Psoas muscle (tissue), 8 donors: Measurements from ENCODE around the gene TMEM143. TPM values are rescaled to one million over a fixed set of nuclear protein-coding genes. Genes with fewer than 3 reads are reported as not detected.
"Not testable (repeated sequence)": the region's sequence is repeated elsewhere in the genome, so short reads cannot be mapped to it uniquely, and the experiment has no call there.

ENCODE experiments used
- ATAC-seq, 4 donors: fragments of 200-7000 bp; cut with Tn5 transposase; one replicate each; pipeline ENCODE4 v1.9.1; 2020; ENCODE audit warnings: moderate library complexity in 3 of 4, mild to moderate bottlenecking in 2 of 4
- DNase-seq, 2 donors: peaks; one replicate each; pipeline ENCODE4 v3.0.0-alpha.2; 2020
- H3K27ac ChIP-seq: fragments of 200-600 bp; one replicate; pipeline ENCODE4 v1.8.0; 2022
- H3K27me3 ChIP-seq, 3 donors: fragments of 200-600 bp in 1 of 3; one replicate each; pipeline versions ENCODE4 v1.6.1 to v1.8.0; 2013 to 2022; ENCODE audit warnings: low read length in 2 of 3, mild to moderate bottlenecking in 2 of 3, moderate library complexity in 1 of 3; ENCODE audit not compliant: insufficient read depth in 3 of 3
- H3K36me3 ChIP-seq, 2 donors: fragments of 200-600 bp in 1 of 2; one replicate each; pipeline versions ENCODE4 v1.6.1 to v1.8.0; 2013 to 2022; ENCODE audit warnings: low read depth in 1 of 2, mild to moderate bottlenecking in 1 of 2, moderate library complexity in 1 of 2; ENCODE audit not compliant: insufficient read depth in 1 of 2
- H3K4me1 ChIP-seq: fragments of 200-600 bp; one replicate; pipeline ENCODE4 v1.8.0; 2022
- H3K4me3 ChIP-seq: fragments of 200-600 bp; one replicate; pipeline ENCODE4 v1.8.0; 2022; ENCODE audit warnings: mild to moderate bottlenecking
- H3K9me3 ChIP-seq: fragments of 200-600 bp; one replicate; pipeline ENCODE4 v1.8.0; 2022
- WGBS, 3 donors: extraction: QIAGEN DNeasy Blood & Tissue Kit; methylation state at CpG; one replicate each; pipeline versions ENCODE4 v1.1.6 to v1.1.7; 2013; 5-methylcytosine and 5-hydroxymethylcytosine counted together
- intact Hi-C, 2 donors: fragments of 100-400 bp; cut with DNase I; formaldehyde crosslinking; loops; one replicate each; pipeline versions ENCODE4 v1.11.0 to v1.14.2; 2022
- polyA plus RNA-seq, 3 donors: library from polyadenylated mRNA; stranded (reverse); fragments of 200-250 nt; gene quantifications; one replicate each; pipeline ENCODE4 v1.2.3, GENCODE V29; 2013
- total RNA-seq, 4 donors: library from RNA; stranded (reverse); fragmentation: NEBNext Ultra II Directional in 2 of 4; extraction: Animal tissue kit (Norgen Biotek cat#: 25700) in 2 of 4; gene quantifications; one replicate each; pipeline versions ENCODE4 v1.2.1 to v1.2.4, GENCODE V29; 2021 to 2023
- TF ChIP-seq, protein P1 (sequence below): fragments of 200-600 bp; IDR thresholded peaks from one replicate; pipeline ENCODE4 v1.8.0; 2022; ENCODE audit warnings: antibody characterized with exemption
- donor health status: healthy with polysubstance abuse.
- donor health status: DM: no; HTN: no; CAD: no; lungs with moderate emphysema.
- donor health status: Bipolar disorder and iron deficiency.
- donor health status: healthy.
- donor health status: DM: yes; HTN: yes; CAD: no.
- donor health status: DM: no; HTN: no; CAD: no.
- donor health status: DM: no; HTN: no; CAD: no.
- donor health status: DM: yes; HTN: yes; CAD: no.

TMEM143 gene
- total and polyA plus RNA-seq, 7 donors = 17.1 to 65.1 (median 52.0) TPM

- peaks cover 8% of the 10 kb centered on the region for H3K4me1 ChIP-seq
- no peaks in the 10 kb centered on the region for H3K27me3 ChIP-seq
- H3K36me3 ChIP-seq = no peaks in the 10 kb centered on the region
- ATAC-seq = peak; percentile 46 to 70 (median 51)
- H3K4me3 ChIP-seq = no peak overlapping the region
- 29 to 35% (median 34%) methylated on average over 15 to 16 of the region's 16 CpGs for WGBS, 3 donors
- peak overlapping the region; percentile 93 for H3K27ac ChIP-seq
- DNase-seq = peak; percentile 82 to 90
- TF ChIP-seq, protein P1, sequence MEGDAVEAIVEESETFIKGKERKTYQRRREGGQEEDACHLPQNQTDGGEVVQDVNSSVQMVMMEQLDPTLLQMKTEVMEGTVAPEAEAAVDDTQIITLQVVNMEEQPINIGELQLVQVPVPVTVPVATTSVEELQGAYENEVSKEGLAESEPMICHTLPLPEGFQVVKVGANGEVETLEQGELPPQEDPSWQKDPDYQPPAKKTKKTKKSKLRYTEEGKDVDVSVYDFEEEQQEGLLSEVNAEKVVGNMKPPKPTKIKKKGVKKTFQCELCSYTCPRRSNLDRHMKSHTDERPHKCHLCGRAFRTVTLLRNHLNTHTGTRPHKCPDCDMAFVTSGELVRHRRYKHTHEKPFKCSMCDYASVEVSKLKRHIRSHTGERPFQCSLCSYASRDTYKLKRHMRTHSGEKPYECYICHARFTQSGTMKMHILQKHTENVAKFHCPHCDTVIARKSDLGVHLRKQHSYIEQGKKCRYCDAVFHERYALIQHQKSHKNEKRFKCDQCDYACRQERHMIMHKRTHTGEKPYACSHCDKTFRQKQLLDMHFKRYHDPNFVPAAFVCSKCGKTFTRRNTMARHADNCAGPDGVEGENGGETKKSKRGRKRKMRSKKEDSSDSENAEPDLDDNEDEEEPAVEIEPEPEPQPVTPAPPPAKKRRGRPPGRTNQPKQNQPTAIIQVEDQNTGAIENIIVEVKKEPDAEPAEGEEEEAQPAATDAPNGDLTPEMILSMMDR = peak; percentile 82
- intact Hi-C loops = loop anchor here (5.0 to 10.0 kb wide), 2 partner anchors 72 to 265 kb away; partner anchors contain the start of genes GRIN2D (in 1 of the 2) and KDELR1 (in 1 of the 2)
- no peaks in the 10 kb centered on the region for H3K9me3 ChIP-seq
Measured at GRCh38 chr19:48319647-48320541, 43.8 kb downstream of the TMEM143 start.

- Histone ChIP-seq H3K27me3 (no peaks in the 10 kb centered on the region), H3K36me3 (no peaks in the 10 kb centered on the region), H3K9me3 (no peaks in the 10 kb centered on the region), H3K4me1 (peaks cover 14% of the 10 kb centered on the region), H3K27ac (no peak overlapping the region), H3K4me3 (no peak overlapping the region)
- intact Hi-C loops = loop anchor here (5.0 to 10.0 kb wide), 2 partner anchors 74 to 266 kb away; partner anchors contain the start of genes GRIN2D (in 1 of the 2) and KDELR1 (in 1 of the 2)
- TF ChIP-seq, protein P1 = no peak
- no peak for DNase-seq
- WGBS, 3 donors = 93 to 95% (median 95%) methylated on average over 21 of the region's 21 CpGs
- no peak for ATAC-seq
Measured at GRCh38 chr19:48318286-48318987, 45.3 kb downstream of the TMEM143 start.

- intact Hi-C loops = loop anchor here (5.0 to 10.0 kb wide), 2 partner anchors 75 to 267 kb away; partner anchors contain the start of genes GRIN2D (in 1 of the 2) and KDELR1 (in 1 of the 2)
- H3K4me1 ChIP-seq = peaks cover 14% of the 10 kb centered on the region
- ATAC-seq, H3K27ac ChIP-seq, H3K4me3 ChIP-seq, DNase-seq, H3K27me3 ChIP-seq, H3K36me3 ChIP-seq, H3K9me3 ChIP-seq: not testable (repeated sequence)
- WGBS, 3 donors = 58 to 66% (median 58%) methylated on average over 9 of the region's 9 CpGs
Measured at GRCh38 chr19:48317708-48317960, 46.1 kb downstream of the TMEM143 start.

DNA sequence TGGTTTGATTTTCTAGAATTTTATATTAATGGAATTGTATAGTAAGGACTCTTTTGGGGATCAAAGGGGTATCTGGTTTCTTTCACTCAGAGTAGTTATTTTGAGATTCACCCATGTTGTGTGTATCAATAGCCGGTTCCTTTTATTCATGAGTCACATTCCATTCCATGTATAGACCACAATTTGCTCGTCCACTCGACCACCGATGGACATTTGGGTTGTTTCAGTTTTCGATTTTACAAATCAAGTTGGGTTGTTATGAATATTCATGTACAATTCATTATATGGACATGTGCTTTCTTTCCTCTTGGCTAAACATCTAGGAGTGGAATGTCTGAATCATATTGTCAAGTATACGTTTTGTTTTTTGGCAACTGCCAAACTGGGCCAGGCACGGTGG, 48.0 kb downstream of the TMEM143 start:
- ATAC-seq (no peak), DNase-seq (no peak)
- no peak overlapping the region for H3K27ac ChIP-seq
- WGBS, 3 donors = 72 to 80% (median 79%) methylated on average over 7 of the region's 7 CpGs
- H3K4me3 ChIP-seq = no peak overlapping the region
- no peaks in the 10 kb centered on the region for H3K27me3 ChIP-seq
- peaks cover 14% of the 10 kb centered on the region for H3K4me1 ChIP-seq
- TF ChIP-seq, protein P1 = no peak
- no peaks in the 10 kb centered on the region for H3K9me3 ChIP-seq
- intact Hi-C loops = loop anchor here (5.0 to 10.0 kb wide), 2 partner anchors 77 to 269 kb away; partner anchors contain the start of genes GRIN2D (in 1 of the 2) and KDELR1 (in 1 of the 2)
- H3K36me3 ChIP-seq = no peaks in the 10 kb centered on the region

DNA sequence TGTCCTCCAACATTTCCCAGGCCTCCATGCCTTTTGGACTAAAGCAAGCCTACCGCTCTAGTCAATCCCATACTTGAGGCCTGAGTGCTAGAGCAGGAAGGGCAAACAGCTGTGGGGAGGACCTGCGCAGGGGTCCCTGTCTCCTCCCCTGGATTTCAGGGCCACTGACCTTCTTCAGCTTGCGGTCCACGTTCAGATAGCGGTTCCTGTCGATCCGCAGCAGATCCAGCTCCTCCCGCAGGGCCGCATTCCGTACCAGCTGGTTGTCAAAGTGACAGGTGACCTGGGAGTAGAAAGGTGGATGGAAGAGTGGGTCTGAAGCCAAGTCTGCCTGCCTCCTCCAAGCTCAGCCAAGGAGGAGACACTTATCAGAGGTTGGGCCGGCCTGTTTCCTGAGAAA, 52.4 kb downstream of the TMEM143 start:
- WGBS, 3 donors = 96 to 97% (median 96%) methylated on average over 11 of the region's 11 CpGs
- DNase-seq = no peak
- H3K4me1 ChIP-seq = peaks cover 18% of the 10 kb centered on the region
- TF ChIP-seq, protein P1 = no peak
- H3K4me3 ChIP-seq = no peak overlapping the region
- H3K36me3 ChIP-seq = no peaks in the 10 kb centered on the region
- H3K27me3 ChIP-seq = no peaks in the 10 kb centered on the region
- intact Hi-C loops = loop anchor here in 1 of 2 donors (10.0 kb wide), 1 partner anchor 273 kb away; no protein-coding TSS in a partner anchor
- no peaks in the 10 kb centered on the region for H3K9me3 ChIP-seq
- no peak overlapping the region for H3K27ac ChIP-seq
- no peak for ATAC-seq
